Spinal cord (tissue), 10 donors: ENCODE data around the gene ARL8A. TPM values are rescaled to one million over a fixed set of nuclear protein-coding genes. Genes with fewer than 3 reads are reported as not detected.
A peak's percentile ranks its signal among the peaks of the same experiment; 100 is the strongest.

Experiments
- DNase-seq, 6 donors: peaks; one replicate each; pipeline versions ENCODE4 v3.0.0 to v3.0.0-alpha.2; 2013 to 2015; ENCODE audit warnings: low spot score in 6 of 6, low read depth in 4 of 6
- H3K27ac ChIP-seq: one replicate; pipeline ENCODE4 v1.5.1; 2013; ENCODE audit warnings: low read depth, low read length, control low read depth
- H3K27me3 ChIP-seq: one replicate; pipeline ENCODE4 v1.6.1; 2013; ENCODE audit warnings: low read length; ENCODE audit not compliant: control insufficient read depth, insufficient read depth
- H3K36me3 ChIP-seq: one replicate; pipeline ENCODE4 v1.6.1; 2013; ENCODE audit warnings: low read length; ENCODE audit not compliant: control insufficient read depth, insufficient read depth
- H3K4me1 ChIP-seq: one replicate; pipeline ENCODE4 v1.6.1; 2013; ENCODE audit warnings: low read length; ENCODE audit not compliant: control insufficient read depth, insufficient read depth
- H3K4me3 ChIP-seq: one replicate; pipeline ENCODE4 v1.5.1; 2013; ENCODE audit warnings: low read depth, low read length, control low read depth
- H3K9me3 ChIP-seq: one replicate; pipeline ENCODE4 v1.6.1; 2013; ENCODE audit warnings: low read length; ENCODE audit not compliant: control insufficient read depth, insufficient read depth
- WGBS: methylation state at CpG from one replicate; pipeline ENCODE4 v1.1.5; 2013; ENCODE audit warnings: missing lambda C conversion rate; ENCODE audit not compliant: insufficient coverage; 5-methylcytosine and 5-hydroxymethylcytosine counted together
- polyA plus RNA-seq, 2 donors: library from polyadenylated mRNA; unstranded; fragments of 120-200 nt; gene quantifications; one replicate each; pipeline ENCODE4 v1.2.1, GENCODE V29; 2013; ENCODE audit not compliant: insufficient read length in 2 of 2
- total RNA-seq, 2 donors: library from RNA; depleted of rRNA in 1 of 2; stranded (reverse); fragments of 120-200 nt in 1 of 2; fragments of >200 nt in 1 of 2; gene quantifications; one replicate each; pipeline versions ENCODE4 v1.2.3 to v1.2.4, GENCODE V29; 2013 to 2014
- donor health status: healthy.

Gene ARL8A
- total and polyA plus RNA-seq, 4 donors = 56.3 to 184 (median 129) TPM

DNA sequence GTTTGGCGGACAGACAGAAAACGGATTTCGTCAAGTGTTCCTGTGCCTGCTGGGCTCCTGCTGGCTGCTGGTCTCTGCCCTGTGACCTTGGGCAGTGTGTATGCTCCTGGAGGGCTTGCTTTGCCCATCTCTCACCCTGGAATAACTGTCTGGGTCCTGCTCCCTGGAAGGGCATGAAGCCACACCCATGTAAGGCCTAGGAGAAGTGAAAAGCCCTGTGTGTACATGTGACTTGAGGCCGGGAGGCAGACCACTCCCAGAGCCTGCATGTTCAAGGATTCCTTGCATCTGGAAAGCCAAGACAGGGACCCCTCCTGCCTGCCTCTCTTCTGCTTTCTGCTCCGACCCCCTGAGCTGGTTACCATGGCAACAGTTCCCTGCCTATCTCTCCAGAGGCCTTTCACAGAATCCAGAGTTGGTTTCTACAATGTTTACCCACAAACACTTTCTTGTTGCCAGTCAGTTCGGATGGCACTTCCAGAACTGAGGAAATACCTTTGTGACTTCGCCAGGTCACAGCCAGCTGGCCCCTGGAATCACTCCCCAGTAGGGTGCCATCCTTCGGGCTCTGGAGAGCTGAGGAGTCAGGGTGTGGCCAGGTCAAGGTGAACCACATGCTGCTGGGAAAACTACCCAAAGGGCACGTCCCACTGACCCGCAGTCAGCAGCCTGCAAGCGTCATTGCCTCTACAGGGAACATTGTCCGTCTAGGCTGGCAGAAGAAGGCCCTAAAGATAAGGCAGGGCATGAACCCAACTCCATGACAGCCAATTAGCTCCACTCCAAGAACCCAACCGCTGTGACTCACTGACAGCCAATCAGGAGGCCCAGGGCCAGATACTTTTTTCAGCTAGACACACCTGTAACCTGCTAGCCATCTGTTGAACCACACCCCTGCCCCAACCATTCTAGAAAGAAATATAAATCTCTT lies 36.5 kb downstream of the ARL8A start:
- H3K4me3 ChIP-seq = no peak overlapping the region
- no peaks in the 10 kb centered on the region for H3K36me3 ChIP-seq
- no peaks in the 10 kb centered on the region for H3K27me3 ChIP-seq
- WGBS = 44% methylated on average over 13 of the region's 13 CpGs
- peak overlapping the region; percentile 67 for H3K27ac ChIP-seq
- no peaks in the 10 kb centered on the region for H3K9me3 ChIP-seq
- peak in 2 of 6 donors; percentile 74 to 95 for DNase-seq
- H3K4me1 ChIP-seq = peaks cover 39% of the 10 kb centered on the region

DNA sequence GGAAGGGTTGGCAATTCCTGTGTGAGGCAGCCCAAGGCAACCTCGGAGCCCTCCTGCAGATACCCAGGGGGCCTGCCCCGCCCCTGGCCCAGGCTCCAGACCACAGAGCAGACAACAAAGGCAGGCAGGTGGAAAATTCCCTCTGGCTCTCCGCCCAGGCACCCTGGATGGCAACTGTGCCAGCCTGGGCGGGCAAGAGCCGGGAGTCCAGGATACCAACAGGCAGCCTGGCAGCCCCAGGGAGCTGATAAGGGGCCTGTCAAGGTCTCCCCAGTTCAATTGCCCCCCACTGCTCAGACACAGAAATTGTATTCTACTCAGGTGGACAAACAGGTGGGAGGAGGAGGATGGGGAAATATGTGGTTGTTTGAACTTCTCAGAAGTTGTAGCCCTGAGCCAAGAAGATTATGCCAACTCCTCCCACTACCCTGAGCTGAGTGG lies 37.2 kb downstream of the ARL8A start:
- Histone ChIP-seq H3K9me3 (no peaks in the 10 kb centered on the region), H3K4me3 (no peak overlapping the region), H3K27ac (peak overlapping the region; percentile 67), H3K27me3 (no peaks in the 10 kb centered on the region), H3K36me3 (no peaks in the 10 kb centered on the region), H3K4me1 (peaks cover 35% of the 10 kb centered on the region)
- DNase-seq = peak in 2 of 6 donors; percentile 51 to 69
- WGBS = 49% methylated on average over 4 of the region's 5 CpGs

DNA sequence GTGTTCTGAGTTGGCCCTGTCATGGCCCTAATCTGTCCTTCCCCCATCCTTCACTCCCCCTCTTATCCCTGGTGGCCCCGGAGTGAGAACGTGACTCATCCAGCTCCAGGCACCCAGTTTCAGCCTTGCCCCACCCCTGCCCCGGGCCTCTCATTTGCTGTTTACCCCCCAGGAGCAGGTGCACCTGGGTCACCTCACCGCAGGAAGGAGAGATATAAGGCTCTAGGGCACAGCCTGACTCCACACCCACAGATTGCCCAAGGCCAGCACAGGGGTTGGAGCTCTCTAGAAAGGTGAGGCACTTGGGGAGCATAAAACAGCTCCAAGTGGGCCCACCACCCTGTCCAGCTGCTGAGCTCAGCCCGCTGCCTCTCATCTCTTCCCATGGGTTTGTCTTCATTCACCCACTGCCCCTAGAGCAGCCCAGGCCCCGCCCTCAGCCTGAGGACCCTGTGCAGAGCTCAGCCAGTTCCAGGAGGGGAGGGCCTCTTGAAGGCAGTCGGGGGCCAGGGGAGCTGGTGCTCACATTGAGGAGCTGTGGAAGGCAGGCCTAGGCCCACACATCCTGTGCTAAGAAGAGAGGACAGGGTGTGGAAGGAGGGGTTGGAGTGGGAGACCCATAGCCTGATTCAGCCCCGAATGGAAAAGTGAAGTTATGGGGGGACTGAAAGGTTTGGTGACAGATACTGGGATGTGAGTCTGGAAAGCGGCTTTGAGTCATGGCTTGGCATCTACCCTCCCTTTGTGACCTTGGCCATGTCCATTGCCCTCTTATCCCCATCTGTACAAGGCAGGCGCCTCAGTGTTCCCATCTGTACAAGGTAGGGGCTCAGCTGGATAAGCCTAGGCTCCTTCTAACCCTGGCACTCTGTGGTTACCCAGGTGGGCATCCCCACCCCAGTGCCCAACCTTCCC lies 37.9 kb downstream of the ARL8A start:
- Histone ChIP-seq H3K27ac (peak overlapping the region; percentile 67), H3K4me3 (no peak overlapping the region)
- WGBS = 84% methylated on average over 9 of the region's 10 CpGs

GRCh38 chr1:202105571-202106339 lies 38.8 kb downstream of the ARL8A start:
- Histone ChIP-seq H3K9me3 (no peaks in the 10 kb centered on the region), H3K4me3 (no peak overlapping the region), H3K27ac (peak overlapping the region; percentile 67), H3K36me3 (no peaks in the 10 kb centered on the region), H3K4me1 (peaks cover 43% of the 10 kb centered on the region), H3K27me3 (no peaks in the 10 kb centered on the region)
- WGBS = 65% methylated on average over 5 of the region's 10 CpGs
- DNase-seq = no peak

More for the DNA sequence above, 37.9 kb downstream of the ARL8A start:
- Histone ChIP-seq H3K4me1 (peaks cover 37% of the 10 kb centered on the region), H3K36me3 (no peaks in the 10 kb centered on the region), H3K9me3 (no peaks in the 10 kb centered on the region), H3K27me3 (no peaks in the 10 kb centered on the region)
- no peak for DNase-seq

DNA sequence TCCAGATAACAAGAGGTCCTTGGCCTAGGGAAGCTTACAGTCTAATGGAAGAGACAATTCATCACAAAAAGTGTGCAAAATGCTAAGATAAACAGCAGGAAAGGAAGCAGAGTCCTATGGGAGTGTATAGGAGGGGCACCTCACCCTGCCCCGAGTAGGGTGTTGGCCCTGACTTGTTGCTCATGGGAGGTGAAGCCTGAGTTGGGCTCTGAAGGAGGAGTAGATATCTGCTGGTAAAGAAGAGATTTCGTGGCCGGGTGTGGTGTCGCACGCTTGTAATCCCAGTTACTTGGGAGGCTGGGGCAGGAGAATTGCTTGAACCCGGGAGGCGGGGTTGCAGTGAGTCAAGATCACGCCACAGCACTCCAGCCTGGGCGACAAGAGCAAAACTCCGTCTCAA lies 40.5 kb downstream of the ARL8A start:
- Histone ChIP-seq H3K4me1 (peaks cover 40% of the 10 kb centered on the region), H3K27ac (no peak overlapping the region), H3K9me3 (no peaks in the 10 kb centered on the region), H3K4me3 (no peak overlapping the region), H3K27me3 (no peaks in the 10 kb centered on the region), H3K36me3 (no peaks in the 10 kb centered on the region)
- no peak for DNase-seq
- 99% methylated on average over 8 of the region's 10 CpGs for WGBS

DNA sequence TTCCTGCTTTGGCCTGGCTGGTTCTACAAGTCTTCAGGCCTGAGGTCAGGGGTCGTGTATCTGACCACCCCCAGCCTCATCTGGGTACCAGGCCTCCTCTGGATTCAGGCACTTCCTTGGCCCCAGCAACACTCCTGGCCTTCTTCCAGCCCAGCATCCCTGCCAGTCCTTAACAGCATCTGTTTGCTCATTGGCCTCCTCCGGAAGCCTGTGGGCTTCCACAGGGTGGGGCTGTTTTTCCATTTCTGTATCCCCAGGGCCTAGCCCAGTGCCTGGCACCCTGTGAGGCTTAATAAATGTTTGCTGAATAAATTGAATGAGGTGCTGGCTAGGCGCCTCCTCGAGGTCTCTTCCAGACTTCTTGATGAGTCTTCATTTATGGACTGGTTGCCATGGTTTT lies 43.4 kb downstream of the ARL8A start:
- Histone ChIP-seq H3K27me3 (no peaks in the 10 kb centered on the region), H3K36me3 (no peaks in the 10 kb centered on the region), H3K4me3 (no peak overlapping the region), H3K4me1 (peaks cover 14% of the 10 kb centered on the region), H3K9me3 (no peaks in the 10 kb centered on the region), H3K27ac (no peak overlapping the region)
- WGBS = 39% methylated on average over 2 of the region's 4 CpGs
- DNase-seq = peak in 3 of 6 donors; percentile 19 to 73 (median 57)

DNA sequence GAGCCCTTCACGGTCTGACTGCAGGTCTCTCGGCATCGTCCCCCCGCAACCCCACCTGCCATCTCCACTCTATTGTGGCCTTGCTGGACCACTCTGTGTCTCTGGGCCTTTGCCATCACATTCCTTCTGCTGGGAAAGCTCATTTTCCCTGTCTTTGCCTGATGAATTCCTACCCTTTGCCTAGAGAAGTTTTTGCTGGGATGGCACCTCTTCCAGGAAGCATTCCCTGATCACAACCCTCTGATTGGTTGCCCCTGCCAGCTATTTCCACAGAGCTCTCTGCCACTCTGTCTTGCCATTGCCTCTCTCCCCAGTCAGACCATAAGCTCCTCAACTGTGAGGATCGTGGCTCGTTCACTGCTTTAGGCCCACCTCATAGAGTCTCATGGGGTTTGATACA lies 50.7 kb downstream of the ARL8A start:
- Histone ChIP-seq H3K36me3 (no peaks in the 10 kb centered on the region), H3K27me3 (no peaks in the 10 kb centered on the region), H3K4me3 (no peak overlapping the region), H3K27ac (no peak overlapping the region), H3K9me3 (no peaks in the 10 kb centered on the region), H3K4me1 (no peaks in the 10 kb centered on the region)
- no peak for DNase-seq
- WGBS = 80% methylated on average over 4 of the region's 6 CpGs

DNA sequence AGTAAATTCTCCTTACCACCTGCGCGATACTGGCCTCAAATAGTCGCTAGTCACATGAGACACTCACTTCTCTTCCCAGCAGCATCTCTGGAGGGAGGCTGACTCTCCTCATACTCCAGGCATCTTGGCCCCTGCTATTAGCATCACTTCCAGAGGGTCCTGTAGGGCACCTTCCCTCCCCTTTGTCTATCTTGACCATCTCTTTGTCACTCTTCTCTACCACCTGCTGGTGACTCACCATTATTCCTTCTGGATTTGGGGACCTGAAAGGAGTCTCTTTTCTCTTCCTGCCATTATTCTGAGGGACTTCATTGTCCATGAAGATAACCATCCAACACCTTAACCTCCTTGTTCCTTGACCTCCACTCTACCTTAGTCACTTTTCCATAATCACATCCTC lies 53.5 kb downstream of the ARL8A start:
- Histone ChIP-seq H3K27ac (no peak overlapping the region), H3K27me3 (no peaks in the 10 kb centered on the region), H3K9me3 (no peaks in the 10 kb centered on the region), H3K36me3 (no peaks in the 10 kb centered on the region), H3K4me1 (peaks cover 15% of the 10 kb centered on the region), H3K4me3 (no peak overlapping the region)
- DNase-seq = no peak
- WGBS = 97% methylated on average over 3 of the region's 3 CpGs

DNA sequence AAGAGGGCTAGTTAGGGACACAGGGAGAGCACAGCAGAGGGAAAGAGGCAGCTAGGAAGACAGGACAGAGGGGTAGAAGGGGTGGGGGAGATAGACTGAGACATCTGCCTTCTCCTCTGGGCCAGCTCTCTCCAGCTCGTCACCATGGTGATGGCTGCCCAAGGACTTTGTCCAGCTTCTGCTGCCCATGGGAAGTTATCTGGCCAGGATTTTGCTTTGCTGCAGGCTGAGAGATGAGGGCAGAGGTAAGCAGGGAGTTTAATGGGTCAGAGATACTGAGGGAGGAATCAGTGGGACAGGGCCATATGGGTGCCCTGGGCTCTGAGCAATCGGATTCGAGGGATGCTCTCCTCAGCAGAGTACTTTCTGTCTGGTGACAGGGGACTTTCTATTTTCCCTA lies 56.3 kb downstream of the ARL8A start:
- peak in 2 of 6 donors; percentile 39 to 60 for DNase-seq
- no peaks in the 10 kb centered on the region for H3K27me3 ChIP-seq
- no peaks in the 10 kb centered on the region for H3K9me3 ChIP-seq
- H3K36me3 ChIP-seq = no peaks in the 10 kb centered on the region
- no peak overlapping the region for H3K4me3 ChIP-seq
- WGBS = 52% methylated on average over 3 of the region's 3 CpGs
- H3K4me1 ChIP-seq = peaks cover 29% of the 10 kb centered on the region
- H3K27ac ChIP-seq = no peak overlapping the region
